ENCODE data around the gene GRHL3.

Gene GRHL3

DNA sequence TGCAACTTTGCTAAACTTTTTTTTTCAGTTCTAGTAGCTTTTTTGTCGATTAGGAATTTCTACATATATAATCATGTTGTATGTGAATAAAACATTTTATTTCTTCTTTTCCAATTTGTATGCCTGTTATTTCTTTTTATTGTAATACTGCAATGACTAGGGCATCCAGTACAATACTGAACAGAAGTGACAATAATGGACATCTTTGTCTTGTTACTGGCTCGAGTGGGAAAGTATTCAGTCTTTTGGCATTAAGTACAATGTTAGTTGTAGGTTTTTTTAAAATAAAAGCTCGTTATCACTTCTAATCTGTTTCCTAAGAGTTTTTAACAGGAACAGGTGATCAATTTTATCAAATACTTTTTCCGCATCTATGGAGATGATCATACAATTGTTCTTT, 84.6 kb downstream of the GRHL3 start:
- DNase-seq = no peak
